ENCODE data around the gene ABLIM2.

Gene ABLIM2

GRCh38 chr4:7998447-7998846 lies 160.2 kb downstream of the ABLIM2 start:
- no peak for DNase-seq

- DNase-seq: no peak
Measured at GRCh38 chr4:7995866-7996265, 162.7 kb downstream of the ABLIM2 start.

- no peak for DNase-seq
Measured at GRCh38 chr4:7995135-7995534, 163.5 kb downstream of the ABLIM2 start.

GRCh38 chr4:7993671-7994070 lies 164.9 kb downstream of the ABLIM2 start:
- DNase-seq: no peak

DNA sequence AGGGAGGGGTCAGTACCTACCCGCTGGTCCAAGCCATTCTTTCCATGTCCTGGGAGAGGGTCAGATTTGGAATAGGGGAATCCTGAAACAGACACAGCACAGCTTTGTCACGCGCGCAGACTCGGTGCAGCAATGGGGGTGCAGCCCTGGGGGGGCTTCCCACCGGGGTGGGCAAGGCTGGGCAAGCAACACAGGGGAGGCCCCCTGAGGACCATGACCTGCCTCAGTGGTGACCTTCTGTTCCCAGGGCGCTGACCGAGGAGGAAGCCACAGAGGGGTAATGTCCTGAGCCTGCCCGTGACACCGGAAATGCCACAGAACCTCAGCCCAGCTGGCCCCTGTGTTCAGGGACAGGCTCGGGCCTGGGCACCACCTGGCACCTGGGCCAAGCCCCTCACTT lies 165.8 kb downstream of the ABLIM2 start:
- DNase-seq: no peak

GRCh38 chr4:7990807-7991459 lies 167.7 kb downstream of the ABLIM2 start:
- no peak for DNase-seq

DNA sequence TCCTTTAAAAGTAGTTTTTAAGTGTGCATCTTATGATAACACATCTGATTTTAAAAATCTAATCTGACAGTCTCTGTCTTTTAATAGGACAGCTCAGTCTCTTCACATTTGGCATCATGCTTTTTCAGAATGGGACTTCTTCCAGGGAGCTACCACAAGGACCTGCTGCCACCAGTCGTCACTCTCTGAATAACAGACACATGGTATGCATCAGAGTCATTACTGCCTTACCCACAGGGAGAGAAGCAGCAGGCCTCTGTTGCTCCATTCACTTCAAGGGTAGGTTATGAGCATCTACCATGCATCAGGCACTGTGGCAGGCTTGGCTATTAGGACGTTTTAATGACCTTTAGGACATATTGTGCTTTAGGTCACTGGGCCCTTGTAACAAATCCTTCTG lies 169.0 kb downstream of the ABLIM2 start:
- DNase-seq: no peak

- DNase-seq: no peak
Measured at GRCh38 chr4:7988437-7988836, 170.2 kb downstream of the ABLIM2 start.

DNA sequence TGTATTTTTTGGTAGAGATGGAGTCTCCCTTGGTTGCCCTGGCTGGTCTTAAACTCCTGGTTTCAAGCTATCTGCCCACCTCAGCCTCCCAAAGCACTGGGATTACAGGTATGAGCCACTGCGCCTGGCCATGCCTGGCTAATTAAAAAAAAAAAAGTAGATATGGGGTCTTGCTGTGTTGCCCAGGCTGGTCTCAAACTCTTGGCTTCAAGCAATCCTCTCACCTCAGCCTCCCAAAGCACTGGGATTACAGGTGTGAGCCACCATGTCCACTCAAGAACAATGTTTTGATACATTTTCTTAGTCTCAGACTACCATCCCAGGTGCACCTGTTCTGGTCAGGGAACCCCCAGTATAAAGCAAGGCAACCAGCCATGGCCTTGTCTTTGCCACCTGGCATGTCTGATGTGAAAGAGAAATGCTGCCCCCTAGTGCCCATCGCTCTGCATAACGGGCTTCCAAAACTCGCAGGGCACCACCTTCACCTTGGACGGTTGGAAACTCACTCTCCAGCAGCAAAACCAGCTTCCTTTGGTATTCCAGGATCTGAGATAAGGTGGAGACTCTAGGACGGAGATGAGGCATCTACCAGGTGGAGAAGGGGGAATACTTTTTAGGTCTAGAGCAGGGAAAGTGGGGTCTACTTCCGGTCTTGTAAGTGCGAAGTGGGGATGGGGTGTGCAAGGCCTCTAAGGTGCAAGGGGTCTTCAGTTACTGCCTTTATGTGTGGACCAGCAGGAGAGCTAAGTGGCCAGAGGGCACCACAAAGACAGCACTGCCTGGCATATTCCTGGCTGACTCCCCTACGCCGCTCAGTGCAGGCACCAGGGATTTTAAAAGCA lies 171.2 kb downstream of the ABLIM2 start:
- no peak for DNase-seq

GRCh38 chr4:7985891-7986441 lies 172.6 kb downstream of the ABLIM2 start:
- DNase-seq: no peak

DNA sequence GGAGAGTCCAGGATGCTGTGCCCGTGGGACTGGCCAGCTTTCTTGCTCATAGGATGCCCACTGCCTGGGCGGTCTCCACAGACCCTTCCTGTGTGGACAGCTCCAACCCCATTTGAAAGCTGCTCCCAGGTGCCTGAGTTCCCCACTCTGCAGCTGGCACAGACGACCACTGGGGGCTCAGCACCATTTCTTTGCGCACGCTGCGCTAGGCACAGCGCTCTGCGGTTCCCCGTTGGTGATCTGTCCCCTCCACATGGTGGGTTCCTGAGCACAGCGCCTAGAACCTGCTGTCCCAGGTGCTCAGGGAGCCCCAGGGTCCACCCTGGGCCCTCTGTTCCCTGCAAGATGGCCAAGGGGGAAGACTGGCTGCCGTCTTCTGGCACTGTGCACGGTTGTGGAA lies 173.5 kb downstream of the ABLIM2 start:
- no peak for DNase-seq

DNA sequence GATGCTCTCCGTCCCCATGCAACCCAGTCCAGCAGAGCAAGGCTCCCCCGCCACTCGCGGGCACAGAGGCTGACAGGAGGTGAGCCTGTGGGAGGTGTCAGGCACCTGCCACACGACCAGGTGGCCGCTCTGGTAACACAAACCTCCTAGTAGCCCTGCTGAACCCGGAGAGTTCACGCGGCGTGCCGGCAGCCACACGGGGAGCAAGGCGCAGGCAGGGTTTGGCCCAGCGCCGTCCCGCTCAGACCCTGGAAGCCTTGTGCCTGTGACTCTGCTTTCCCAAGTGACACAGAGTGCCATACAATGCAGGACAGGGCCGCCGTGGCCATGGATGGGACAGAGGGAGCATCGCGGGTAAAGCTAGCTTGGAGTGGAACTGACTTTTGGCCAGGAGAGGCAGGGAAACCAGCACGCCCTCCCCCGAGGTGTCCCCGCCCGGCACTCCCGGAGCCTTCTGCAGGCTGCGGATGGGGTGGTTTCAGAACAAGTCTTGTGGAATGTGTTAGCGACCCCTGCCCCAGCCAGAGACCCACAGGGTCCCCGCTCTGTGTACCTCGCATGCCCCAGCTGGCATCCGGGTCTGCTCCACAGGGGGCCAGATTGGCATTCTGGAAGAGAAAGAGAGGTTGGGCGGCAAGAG lies 174.2 kb downstream of the ABLIM2 start:
- DNase-seq: no peak

DNA sequence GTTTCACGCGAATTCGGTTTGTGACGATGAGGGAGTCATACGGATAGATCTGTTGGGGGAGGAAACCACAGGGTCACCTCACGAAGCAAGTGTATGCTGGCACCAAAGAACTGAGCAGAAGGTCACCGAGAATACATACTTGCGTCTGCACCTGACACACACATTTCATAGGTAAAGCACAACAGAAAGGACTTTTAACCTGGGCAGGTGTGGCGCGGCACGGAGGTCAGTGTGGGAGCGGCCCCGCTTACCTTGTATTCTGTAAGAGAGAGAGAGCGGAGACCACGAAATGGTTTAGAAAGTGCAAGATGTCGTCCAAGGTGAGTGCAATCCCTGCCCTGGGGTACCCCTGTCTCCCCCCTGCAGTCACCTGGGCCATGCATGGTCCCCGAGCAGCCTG lies 175.3 kb downstream of the ABLIM2 start:
- DNase-seq: no peak

DNA sequence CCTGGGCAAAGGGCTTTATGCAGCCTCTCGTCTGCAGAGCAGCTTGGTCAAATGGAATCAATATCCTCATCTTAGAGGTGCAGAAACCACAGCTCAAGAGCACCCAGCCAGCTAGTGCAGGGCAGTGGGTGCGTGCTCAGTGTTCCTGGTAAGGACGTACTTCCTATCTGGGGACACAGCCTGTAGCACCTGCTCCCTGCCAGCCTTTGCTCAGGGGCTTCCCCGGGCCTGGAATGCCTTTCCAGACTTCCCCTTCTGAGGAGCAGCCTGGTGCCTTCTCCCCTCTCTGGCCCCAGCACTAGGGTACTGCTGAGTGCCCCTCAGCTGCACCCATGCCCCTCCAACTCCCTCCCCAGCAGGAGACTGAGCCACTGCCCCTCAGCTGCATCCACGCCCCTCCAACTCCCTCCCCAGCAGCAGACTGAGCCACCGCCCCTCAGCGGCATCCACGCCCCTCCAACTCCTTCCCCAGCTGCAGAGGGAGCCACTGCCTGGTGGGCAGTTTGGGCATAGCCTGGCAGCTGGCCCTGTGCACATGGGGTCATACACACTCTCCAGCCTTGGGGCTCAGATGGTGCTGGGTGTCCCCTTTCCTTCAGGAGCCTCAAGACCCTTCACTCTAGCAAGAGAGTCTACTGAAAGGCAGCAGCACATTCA lies 176.7 kb downstream of the ABLIM2 start:
- no peak for DNase-seq

DNA sequence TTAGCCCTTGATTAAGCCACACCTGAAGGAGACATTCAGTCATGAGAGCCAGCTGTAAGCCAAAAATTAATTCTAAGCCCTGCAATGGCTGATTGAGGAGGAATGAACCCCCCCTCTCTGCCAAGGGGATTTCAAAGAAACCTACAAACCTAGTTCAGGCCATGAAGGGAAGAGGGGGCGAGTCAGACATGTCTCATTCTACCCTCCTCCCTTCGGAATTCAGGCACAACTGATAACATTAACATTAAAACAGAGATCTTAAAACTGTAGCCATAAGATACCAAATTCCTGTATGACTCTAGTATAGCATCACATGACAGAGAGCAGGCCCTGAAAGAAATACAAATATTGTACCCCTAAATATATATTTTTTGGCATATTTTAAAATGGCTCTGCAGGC lies 178.6 kb downstream of the ABLIM2 start:
- no peak for DNase-seq

GRCh38 chr4:7979652-7979968 lies 179.0 kb downstream of the ABLIM2 start:
- DNase-seq: no peak

DNA sequence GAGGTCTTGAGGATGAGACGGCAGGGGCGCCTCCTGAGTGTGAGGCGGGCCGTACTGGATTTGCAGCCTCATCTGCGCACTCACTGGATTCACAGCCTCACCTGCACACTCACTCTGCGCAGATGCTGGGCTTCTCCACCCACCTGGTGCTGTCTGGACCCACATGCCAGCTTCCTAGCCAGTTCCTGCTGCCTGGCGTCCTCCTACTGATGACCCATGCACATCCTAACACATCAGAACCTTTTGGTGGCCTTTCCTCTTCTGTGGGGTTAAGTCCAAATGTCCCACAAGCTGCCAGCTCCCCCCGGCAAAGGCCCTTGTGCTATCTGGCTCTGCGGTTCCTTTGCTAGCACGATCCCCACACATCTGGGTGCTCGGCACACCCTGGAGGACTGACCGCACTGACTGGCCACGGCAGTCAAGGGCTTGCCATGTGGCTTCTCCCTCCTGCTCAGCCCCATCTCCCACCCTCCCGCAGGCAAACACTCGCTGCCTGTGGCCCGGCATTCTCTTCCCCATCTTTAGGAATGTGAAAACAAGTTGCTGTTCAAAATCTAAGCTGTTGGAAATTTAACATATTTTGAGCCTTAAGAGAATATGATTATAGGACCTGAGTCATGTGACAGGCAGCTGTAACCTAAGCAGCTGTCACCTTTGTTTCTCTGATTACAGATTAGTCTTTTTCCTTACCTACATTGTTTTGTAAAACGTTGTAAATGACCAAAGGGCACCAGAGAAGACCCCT lies 179.5 kb downstream of the ABLIM2 start:
- no peak for DNase-seq

DNA sequence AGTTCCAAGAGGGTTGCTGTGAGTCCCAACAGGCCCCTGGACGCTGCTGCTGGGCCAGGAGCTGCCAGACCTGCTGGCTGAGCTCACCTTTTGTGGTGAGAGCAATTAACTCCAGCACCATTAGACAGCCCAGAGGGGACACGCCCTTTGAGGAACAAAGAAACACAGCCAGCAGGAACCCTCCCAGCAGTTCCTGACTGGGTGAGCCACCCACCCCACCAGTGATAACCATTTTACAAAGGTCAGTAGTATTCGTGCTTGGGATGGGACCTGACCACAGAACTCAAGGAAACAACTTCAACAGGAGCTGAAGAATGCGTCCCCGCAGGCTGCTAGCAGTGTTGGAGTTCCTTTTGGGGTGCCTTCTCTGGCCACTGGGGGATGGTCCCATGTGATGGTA lies 180.1 kb downstream of the ABLIM2 start:
- DNase-seq: no peak

- no peak for DNase-seq
Measured at GRCh38 chr4:7976634-7977033, 182.0 kb downstream of the ABLIM2 start.

DNA sequence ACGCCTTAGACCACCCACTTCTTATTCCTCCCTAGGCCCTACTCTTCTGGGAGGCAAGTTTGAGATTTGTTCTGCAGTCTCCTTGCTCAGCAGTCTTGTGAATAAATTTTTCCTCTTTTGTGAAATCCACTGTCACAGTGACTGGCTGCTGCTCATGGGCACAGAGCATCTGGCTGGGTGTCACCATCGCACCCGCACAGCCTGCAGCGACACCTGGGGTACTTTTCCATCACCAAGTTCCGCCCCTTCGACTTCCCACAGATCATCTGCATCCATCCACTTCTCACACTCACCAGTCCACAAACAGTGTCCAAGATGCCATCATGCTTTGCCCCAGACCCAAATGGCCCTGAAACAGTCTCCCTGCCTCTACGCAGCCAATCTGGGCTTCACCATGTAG lies 182.6 kb downstream of the ABLIM2 start:
- no peak for DNase-seq

DNA sequence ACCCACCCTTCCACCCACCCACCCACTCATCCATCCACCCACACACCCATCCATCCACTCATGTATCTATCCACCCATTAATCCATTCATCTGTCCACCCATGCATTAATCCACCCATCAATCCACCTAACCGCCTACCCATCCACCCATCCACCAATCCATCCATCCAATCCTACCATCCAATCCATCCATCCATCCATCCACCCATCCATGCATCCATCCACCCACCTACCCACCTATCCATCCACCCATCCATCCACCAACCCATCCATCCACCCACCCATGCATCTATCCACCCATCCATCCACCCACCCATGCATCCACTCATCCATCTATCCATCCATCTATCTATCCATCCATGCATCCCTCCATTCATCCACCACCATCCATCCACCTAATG lies 184.2 kb downstream of the ABLIM2 start:
- DNase-seq: no peak

DNA sequence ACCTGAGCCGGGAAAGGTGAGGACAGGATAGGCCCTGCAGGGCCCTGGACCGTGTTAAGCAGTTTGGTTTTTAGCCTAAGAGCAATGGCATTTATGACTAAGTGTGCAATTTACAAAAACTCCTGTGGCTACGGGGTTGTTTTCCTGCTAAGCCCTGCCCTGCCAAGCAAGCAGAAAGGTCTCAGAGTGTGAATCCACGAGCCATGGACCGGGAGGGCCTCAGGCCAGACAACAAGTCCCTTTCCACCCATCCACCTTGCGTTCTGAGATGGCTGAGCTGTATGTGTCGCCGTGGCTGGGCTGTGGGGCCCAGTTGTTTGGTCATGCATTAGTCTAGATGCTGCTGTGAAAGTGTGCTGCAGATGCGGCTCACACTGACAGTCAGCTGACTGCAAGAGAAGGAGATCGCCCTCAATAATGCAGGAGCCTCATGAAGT lies 185.1 kb downstream of the ABLIM2 start:
- DNase-seq: no peak

All from cortex of kidney (tissue), 1 donor.